ENCODE results near the gene BLOC1S5. TPM values are rescaled to one million over a fixed set of nuclear protein-coding genes. Genes with fewer than 3 reads are reported as not detected.
A peak's percentile ranks its signal among the peaks of the same experiment; 100 is the strongest.
"Not testable (repeated sequence)": the region's sequence is repeated elsewhere in the genome, so short reads cannot be mapped to it uniquely, and the experiment has no call there.

BLOC1S5 gene
- total RNA-seq, 2 experiments from 2014 or later = 18.3 to 23.8 TPM

DNA sequence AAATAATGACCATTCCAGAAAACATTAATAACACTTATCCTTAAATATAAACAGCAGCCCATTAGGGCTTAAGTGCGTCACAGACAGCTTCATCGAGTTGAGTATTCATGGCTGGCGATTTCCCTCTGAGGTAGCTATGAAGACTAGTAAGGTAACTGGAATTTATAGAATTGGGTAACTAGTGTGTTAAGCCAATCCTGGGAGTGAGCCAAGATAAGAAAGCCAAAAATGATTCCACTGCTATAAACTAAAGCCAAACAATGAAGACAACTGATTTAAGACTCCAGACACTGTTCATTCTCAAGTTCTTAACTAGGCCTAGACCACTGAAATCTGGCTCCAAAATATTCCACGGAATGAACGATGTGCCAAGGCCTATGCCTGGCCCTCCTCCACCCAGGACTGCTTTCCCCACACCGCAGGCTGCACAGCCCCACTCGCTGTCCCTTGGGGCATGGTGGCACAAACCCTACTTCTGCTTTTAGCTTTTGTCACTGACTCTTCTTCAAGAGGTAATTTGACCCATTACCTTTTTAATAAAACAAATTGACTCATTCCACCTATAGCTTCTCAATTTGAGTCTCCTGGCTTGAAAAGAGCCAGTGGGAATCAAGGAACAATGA is 66.0 kb downstream of the BLOC1S5 start:
- no peak for DNase-seq
- Mint-ChIP-seq H3K27me3 (no peaks in the 10 kb centered on the region), H3K4me3 (no peak overlapping the region), H3K9me3 (peaks cover 4% of the 10 kb centered on the region), H3K4me1 (ENCODE audit: low read depth) (no peaks in the 10 kb centered on the region), H3K27ac (no peak overlapping the region), H3K36me3 (no peaks in the 10 kb centered on the region)
- ChIA-PET POLR2A (no interaction called here), CTCF (no interaction called here)
- intact Hi-C loops (cut with micrococcal nuclease) = no loop called here

- Mint-ChIP-seq H3K27me3 (no peaks in the 10 kb centered on the region), H3K4me1 (ENCODE audit: low read depth) (no peaks in the 10 kb centered on the region), H3K27ac (no peak overlapping the region), H3K4me3 (no peak overlapping the region), H3K36me3 (no peaks in the 10 kb centered on the region), H3K9me3 (peaks cover 4% of the 10 kb centered on the region)
- CTCF ChIA-PET = no interaction called here
- no peak for DNase-seq
- intact Hi-C loops (cut with micrococcal nuclease) = no loop called here
- POLR2A ChIA-PET = no interaction called here
Observed at GRCh38 chr6:7997286-7997685, 66.9 kb downstream of the BLOC1S5 start.

DNA sequence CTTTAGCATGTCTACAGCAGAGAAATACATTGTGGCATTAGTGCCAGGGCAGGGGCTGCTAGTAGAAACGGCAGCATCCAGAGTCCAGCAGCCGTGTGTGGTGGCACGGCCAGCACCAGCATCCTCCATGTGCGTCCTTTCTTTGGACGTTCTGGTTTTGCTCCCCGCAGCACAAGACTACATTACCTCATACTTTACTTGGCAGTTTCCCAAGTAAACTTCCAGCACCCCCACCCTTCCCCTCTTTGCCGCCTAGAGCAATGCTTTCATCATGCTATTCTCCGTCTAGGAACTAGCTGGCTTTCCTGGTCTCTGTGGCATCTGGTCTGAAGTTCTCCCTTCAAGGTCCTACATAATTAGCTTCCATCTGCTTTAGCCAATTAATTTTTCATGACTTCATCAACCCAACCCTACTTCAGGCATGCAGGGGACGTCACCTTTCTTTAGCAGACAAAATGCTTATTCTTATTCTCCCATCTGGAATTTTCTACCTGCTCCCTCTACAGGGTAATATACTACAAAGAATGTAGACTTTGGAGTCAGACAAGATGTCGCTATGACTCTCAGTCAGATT is 67.6 kb downstream of the BLOC1S5 start:
- no peaks in the 10 kb centered on the region for H3K36me3 Mint-ChIP-seq
- no peak for DNase-seq
- no peaks in the 10 kb centered on the region for H3K27me3 Mint-ChIP-seq
- CTCF ChIA-PET = no interaction called here
- no peak overlapping the region for H3K4me3 Mint-ChIP-seq
- H3K9me3 Mint-ChIP-seq = peaks cover 4% of the 10 kb centered on the region
- no peak overlapping the region for H3K27ac Mint-ChIP-seq
- intact Hi-C loops (cut with micrococcal nuclease) = no loop called here
- H3K4me1 Mint-ChIP-seq (ENCODE audit: low read depth) = no peaks in the 10 kb centered on the region
- POLR2A ChIA-PET = no interaction called here

- ChIA-PET CTCF (no interaction called here), POLR2A (no interaction called here)
- Mint-ChIP-seq H3K4me1 (ENCODE audit: low read depth) (no peaks in the 10 kb centered on the region), H3K9me3 (peaks cover 4% of the 10 kb centered on the region), H3K27me3 (no peaks in the 10 kb centered on the region), H3K27ac (no peak overlapping the region), H3K4me3 (no peak overlapping the region), H3K36me3 (no peaks in the 10 kb centered on the region)
- intact Hi-C loops (cut with micrococcal nuclease) = loop anchor here (5.0 kb wide), 1 partner anchor 272 kb away; no protein-coding TSS in a partner anchor
- DNase-seq = no peak
Observed at GRCh38 chr6:7993952-7994351, 70.2 kb downstream of the BLOC1S5 start.

DNA sequence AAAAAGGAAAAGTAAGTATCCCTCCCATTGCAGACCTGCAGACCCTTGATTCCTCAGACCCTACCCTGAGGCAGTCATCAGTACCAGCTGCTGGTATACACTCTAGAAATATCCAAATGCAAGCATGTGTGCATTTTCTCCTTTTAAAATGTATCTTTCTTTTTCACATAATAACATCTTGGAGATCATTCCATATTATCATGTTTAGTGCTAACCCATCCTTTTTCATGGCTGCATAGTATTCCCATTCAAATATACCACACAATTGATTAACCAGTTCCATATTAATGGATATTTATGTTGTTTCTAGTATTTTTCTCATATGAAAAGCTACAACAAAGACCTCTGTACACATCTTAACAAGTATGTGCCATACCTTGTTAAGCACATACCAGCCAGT is 70.8 kb downstream of the BLOC1S5 start:
- no peaks in the 10 kb centered on the region for H3K36me3 Mint-ChIP-seq
- H3K4me3 Mint-ChIP-seq = no peak overlapping the region
- POLR2A ChIA-PET = no interaction called here

DNA sequence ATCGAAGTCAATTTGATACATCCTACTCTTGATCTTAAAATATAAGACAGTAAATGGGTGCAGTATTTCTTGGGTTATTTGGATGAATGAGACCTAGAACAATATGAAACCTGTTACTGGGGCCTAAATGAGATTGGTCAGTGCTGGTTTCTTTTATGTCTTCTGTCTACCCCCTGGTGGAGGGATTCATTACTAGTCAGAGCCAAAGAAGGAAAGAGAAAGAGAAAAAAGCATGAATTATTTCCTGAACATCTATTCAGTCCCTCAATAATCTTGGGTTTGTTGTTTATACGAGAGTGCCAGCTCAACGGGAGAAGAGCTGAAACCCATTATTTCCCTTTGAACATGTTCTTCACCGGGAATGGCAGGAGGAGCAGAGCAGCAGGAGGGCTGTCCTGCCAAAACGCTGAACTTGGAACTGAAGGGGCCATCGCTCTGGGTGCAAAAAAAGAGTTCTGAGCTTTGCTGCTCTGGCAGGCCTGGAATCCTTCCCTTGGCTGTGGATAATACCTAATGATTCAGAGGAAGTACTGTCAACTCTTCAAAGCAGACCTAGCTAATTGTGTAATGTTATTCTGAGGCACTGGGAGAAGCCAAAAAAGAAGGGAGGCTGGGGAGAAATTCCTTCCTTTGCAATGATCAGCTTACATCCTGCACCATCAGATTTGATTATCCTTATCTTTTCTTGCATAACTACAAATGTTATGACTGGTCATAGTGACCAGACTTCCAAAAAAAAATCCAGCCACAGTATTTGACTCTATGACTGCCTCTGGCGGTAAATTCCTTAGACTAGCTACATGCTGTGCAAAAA is 72.0 kb downstream of the BLOC1S5 start:
- POLR2A ChIA-PET = no interaction called here
- intact Hi-C loops (cut with micrococcal nuclease) = loop anchor here (5.0 kb wide), 1 partner anchor 270 kb away; no protein-coding TSS in a partner anchor
- no peaks in the 10 kb centered on the region for H3K4me1 Mint-ChIP-seq (ENCODE audit: low read depth)

More for the DNA sequence above, 70.8 kb downstream of the BLOC1S5 start:
- DNase-seq = no peak
- Mint-ChIP-seq H3K9me3 (peaks cover 4% of the 10 kb centered on the region), H3K27ac (no peak overlapping the region), H3K4me1 (ENCODE audit: low read depth) (no peaks in the 10 kb centered on the region), H3K27me3 (no peaks in the 10 kb centered on the region)
- CTCF ChIA-PET = interaction anchor here (0.8 kb wide), 1 partner anchor 271 kb away, joined by 3 read pairs; no protein-coding TSS in a partner anchor
- intact Hi-C loops (cut with micrococcal nuclease) = loop anchor here (5.0 kb wide), 1 partner anchor 271 kb away; no protein-coding TSS in a partner anchor

DNA sequence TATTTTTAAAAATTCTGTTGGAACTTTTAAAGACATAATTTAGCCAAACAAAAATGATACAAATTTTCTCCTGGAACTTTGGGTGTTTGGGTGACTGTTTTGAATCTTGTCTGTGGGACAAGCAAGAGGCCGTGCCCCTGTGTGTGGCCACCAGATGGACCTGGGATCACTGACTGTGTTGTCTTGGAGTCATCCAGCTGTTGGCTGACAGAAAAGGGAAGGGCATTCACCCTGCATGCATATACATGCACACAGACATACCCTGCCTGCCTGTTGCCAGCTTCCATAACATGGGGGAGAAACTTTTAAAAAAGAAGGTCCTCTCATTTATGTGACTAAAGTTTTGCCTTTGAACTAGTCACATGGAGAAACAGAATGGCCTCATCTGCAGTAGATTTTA is 72.7 kb downstream of the BLOC1S5 start:
- intact Hi-C loops (cut with micrococcal nuclease) = loop anchor here (5.0 kb wide), 1 partner anchor 269 kb away; no protein-coding TSS in a partner anchor
- H3K4me3 Mint-ChIP-seq = no peak overlapping the region
- peaks cover 9% of the 10 kb centered on the region for H3K9me3 Mint-ChIP-seq
- POLR2A ChIA-PET = no interaction called here
- H3K27ac Mint-ChIP-seq = no peak overlapping the region
- H3K36me3 Mint-ChIP-seq = no peaks in the 10 kb centered on the region
- CTCF ChIA-PET = interaction anchor here (0.7 to 1.5 kb wide), 3 partner anchors 52 to 267 kb away, joined by 3 to 5 read pairs (median 3); no protein-coding TSS in a partner anchor
- DNase-seq = no peak
- H3K4me1 Mint-ChIP-seq (ENCODE audit: low read depth) = no peaks in the 10 kb centered on the region
- H3K27me3 Mint-ChIP-seq = no peaks in the 10 kb centered on the region

More for the DNA sequence above, 72.0 kb downstream of the BLOC1S5 start:
- Mint-ChIP-seq H3K27me3 (no peaks in the 10 kb centered on the region), H3K9me3 (peaks cover 4% of the 10 kb centered on the region), H3K4me3 (no peak overlapping the region), H3K36me3 (no peaks in the 10 kb centered on the region), H3K27ac (no peak overlapping the region)
- CTCF ChIA-PET = interaction anchor here (0.7 to 1.5 kb wide), 5 partner anchors 14 to 1272 kb away, joined by 3 to 5 read pairs (median 3); no protein-coding TSS in a partner anchor
- DNase-seq = no peak

- Mint-ChIP-seq H3K27ac (no peak overlapping the region), H3K4me1 (ENCODE audit: low read depth) (no peaks in the 10 kb centered on the region), H3K4me3 (no peak overlapping the region), H3K9me3 (peaks cover 6% of the 10 kb centered on the region), H3K36me3 (no peaks in the 10 kb centered on the region), H3K27me3 (peaks cover 2% of the 10 kb centered on the region)
- DNase-seq = no peak
- CTCF ChIA-PET = no interaction called here
- intact Hi-C loops (cut with micrococcal nuclease) = no loop called here
- POLR2A ChIA-PET = no interaction called here
Observed at GRCh38 chr6:7986219-7986618, 78.0 kb downstream of the BLOC1S5 start.

DNA sequence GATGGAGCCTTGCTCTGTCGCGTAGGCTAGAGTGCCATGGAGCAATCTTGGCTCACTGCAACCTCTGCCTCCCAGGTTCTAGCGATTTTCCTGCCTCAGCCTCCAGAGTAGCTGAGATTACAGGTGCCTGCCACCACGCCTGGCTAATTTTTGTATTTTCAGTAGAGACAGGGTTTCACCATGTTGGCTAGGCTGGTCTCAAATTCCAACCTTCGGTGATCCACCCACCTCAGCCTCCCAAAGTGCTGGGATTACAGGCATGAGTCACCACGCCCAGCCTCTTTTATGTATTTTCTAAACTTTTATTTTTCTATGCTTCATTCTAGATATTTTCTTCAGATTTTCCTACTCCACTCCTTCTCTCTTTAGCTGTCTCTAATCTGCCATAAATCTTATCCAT is 80.2 kb downstream of the BLOC1S5 start:
- DNase-seq; H3K27me3 Mint-ChIP-seq; H3K4me1 Mint-ChIP-seq (ENCODE audit: low read depth); POLR2A ChIA-PET; H3K27ac Mint-ChIP-seq; intact Hi-C loops (cut with micrococcal nuclease); CTCF ChIA-PET; H3K4me3 Mint-ChIP-seq; H3K36me3 Mint-ChIP-seq; H3K9me3 Mint-ChIP-seq: not testable (repeated sequence)

DNA sequence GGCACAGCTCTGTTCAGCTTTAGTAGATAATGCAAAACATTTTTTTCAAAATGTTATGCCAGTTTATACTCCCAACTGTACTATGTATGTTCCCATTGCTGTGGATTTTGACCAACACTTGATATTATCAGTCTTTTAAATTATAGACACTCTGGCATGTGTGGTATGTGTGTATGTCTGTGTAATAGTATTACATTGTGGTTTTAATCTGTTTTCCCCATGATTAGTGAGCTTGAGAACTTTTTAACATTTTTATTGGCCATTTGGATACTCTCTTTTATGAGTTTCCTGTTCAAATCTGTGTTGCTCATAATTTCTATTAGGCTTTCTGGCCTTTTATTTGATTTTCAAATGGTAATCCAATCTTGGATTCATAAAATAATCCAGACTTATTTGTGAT is 84.4 kb downstream of the BLOC1S5 start:
- DNase-seq = no peak
- POLR2A ChIA-PET = no interaction called here
- intact Hi-C loops (cut with micrococcal nuclease) = no loop called here
- Mint-ChIP-seq H3K4me3 (no peak overlapping the region), H3K9me3 (no peaks in the 10 kb centered on the region), H3K27ac (no peak overlapping the region), H3K4me1 (ENCODE audit: low read depth) (peaks cover 10% of the 10 kb centered on the region), H3K36me3 (no peaks in the 10 kb centered on the region), H3K27me3 (peaks cover 25% of the 10 kb centered on the region)
- CTCF ChIA-PET = no interaction called here

DNA sequence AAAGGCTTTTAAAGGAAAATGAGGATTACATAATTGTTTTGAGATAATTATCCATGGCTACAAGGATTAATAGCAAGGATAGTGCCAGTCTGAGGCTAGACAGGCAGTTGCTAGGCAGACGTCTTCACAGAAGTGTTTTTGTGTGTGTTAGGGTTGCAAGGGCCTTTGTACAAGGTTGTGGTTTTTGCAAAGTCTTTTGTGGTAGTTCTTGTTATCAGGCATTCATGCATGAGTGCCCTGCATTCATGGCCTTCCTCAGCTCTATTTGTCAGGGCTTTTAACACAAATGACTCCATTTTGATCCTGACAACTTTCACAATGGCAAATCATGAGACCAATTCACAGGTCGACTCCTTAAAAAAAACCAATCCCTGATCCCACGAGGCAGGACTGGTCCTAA is 85.5 kb downstream of the BLOC1S5 start:
- intact Hi-C loops (cut with micrococcal nuclease) = no loop called here
- H3K27me3 Mint-ChIP-seq = peaks cover 32% of the 10 kb centered on the region
- H3K27ac Mint-ChIP-seq = no peak overlapping the region
- H3K4me3 Mint-ChIP-seq = no peak overlapping the region
- no peak for DNase-seq
- H3K4me1 Mint-ChIP-seq (ENCODE audit: low read depth) = peaks cover 13% of the 10 kb centered on the region
- ChIA-PET CTCF (no interaction called here), POLR2A (no interaction called here)
- no peaks in the 10 kb centered on the region for H3K9me3 Mint-ChIP-seq
- no peaks in the 10 kb centered on the region for H3K36me3 Mint-ChIP-seq

DNA sequence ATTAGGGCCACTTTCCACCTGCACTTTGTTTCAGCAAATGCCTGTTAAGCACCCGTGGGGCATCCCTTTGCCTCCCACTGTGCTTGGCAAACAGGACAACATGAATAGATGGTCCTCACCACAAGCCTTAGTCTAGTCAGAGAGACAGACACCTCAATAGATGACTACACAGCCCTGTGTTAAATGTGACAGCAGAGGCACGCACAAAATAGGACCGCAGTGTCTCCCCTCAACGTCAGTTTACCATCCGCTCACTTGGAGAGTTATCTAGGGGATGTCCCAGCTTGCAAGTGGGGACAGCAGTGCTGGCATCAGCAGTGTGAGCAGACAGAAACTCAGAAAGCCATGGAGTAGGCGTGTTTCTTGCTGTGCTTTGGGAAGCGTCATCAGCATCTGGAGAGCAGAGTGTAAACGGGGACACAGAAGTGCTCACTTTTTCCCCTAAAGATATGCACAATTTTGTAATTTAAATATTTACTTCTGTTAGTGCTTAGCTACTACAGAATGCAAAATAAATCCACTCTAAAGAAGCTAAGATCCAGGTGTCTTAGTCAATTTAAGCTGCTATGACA is 87.6 kb downstream of the BLOC1S5 start:
- H3K4me1 Mint-ChIP-seq (ENCODE audit: low read depth) = peaks cover 13% of the 10 kb centered on the region
- no peak overlapping the region for H3K4me3 Mint-ChIP-seq
- intact Hi-C loops (cut with micrococcal nuclease) = no loop called here
- POLR2A ChIA-PET = no interaction called here
- H3K27me3 Mint-ChIP-seq = peaks cover 32% of the 10 kb centered on the region
- DNase-seq = peak; percentile 28
- H3K36me3 Mint-ChIP-seq = no peaks in the 10 kb centered on the region
- no peaks in the 10 kb centered on the region for H3K9me3 Mint-ChIP-seq
- CTCF ChIA-PET = interaction anchor here (0.6 kb wide), 1 partner anchor 87 kb away, joined by 3 read pairs; the partner anchor contains the start of gene BLOC1S5
- no peak overlapping the region for H3K27ac Mint-ChIP-seq

Measured in activated CD4-positive, alpha-beta memory T cell treated with anti-CD3 and anti-CD28 coated beads for 36 hours (primary cell).